Endothelial cell of umbilical vein (primary cell): ENCODE results near the gene RNU6-9. TPM values are rescaled to one million over a fixed set of nuclear protein-coding genes. Genes with fewer than 3 reads are reported as not detected.

Source experiments
- BruUV-seq: library from RNA; stranded (reverse); fragments of 400-500 nt; replicated peaks from 2 replicates; lab custom pipeline; 2021; lab: Mats Ljungman, UMichigan
- CTCF ChIA-PET: fragments of 300-600, 350-600 bp; sonication (Branson Sonifier 250); formaldehyde crosslinking; loops from one replicate; lab custom pipeline; 2021; ENCODE audit warnings: antibody characterized with exemption, inconsistent platforms; lab: Charles Lee
- POLR2A ChIA-PET: fragments of 300-600, 350-600 bp; sonication (Branson Sonifier 250); formaldehyde crosslinking; loops from one replicate; lab custom pipeline; 2021; ENCODE audit warnings: antibody characterized with exemption, inconsistent platforms; lab: Charles Lee
- DNase-seq: peaks from one replicate; pipeline ENCODE4 v3.0.0-alpha.2; 2011; ENCODE audit warnings: low read depth, low spot score
- FAIRE-seq: peaks from 2 replicates; lab custom pipeline; 2011; peaks lifted over from hg19 to GRCh38; lab: Jason Lieb, UNC
- H2AFZ ChIP-seq: 2 replicates; pipeline ENCODE4 v1.6.0; 2012; ENCODE audit warnings: low read depth, low read length, control low read depth, inconsistent platforms
- H3K27ac ChIP-seq: 2 replicates; pipeline ENCODE4 v1.5.1; 2011; ENCODE audit warnings: low read depth, mild to moderate bottlenecking, control low read depth, low read length, moderate library complexity; ENCODE audit not compliant: insufficient read depth
- H3K27me3 ChIP-seq, 2 experiments: 2 replicates each; pipeline versions ENCODE4 v1.6.0 to v1.6.1; 2011; ENCODE audit warnings: low read length in 2 of 2, mixed read lengths in 1 of 2; ENCODE audit not compliant: control insufficient read depth in 2 of 2, insufficient read depth in 2 of 2
- H3K36me3 ChIP-seq, 2 experiments: 2 replicates in 1 of 2; 3 replicates in 1 of 2; pipeline ENCODE4 v1.5.1; 2011; ENCODE audit warnings: low read length in 2 of 2, mild to moderate bottlenecking in 1 of 2, moderate library complexity in 1 of 2; ENCODE audit not compliant: control insufficient read depth in 2 of 2, insufficient read depth in 2 of 2; ENCODE audit errors: extremely low read depth in 1 of 2
- H3K4me1 ChIP-seq: 3 replicates; pipeline ENCODE4 v1.5.1; 2011; ENCODE audit warnings: mild to moderate bottlenecking, low read length; ENCODE audit not compliant: control insufficient read depth, insufficient read depth; ENCODE audit errors: extremely low read depth
- H3K4me2 ChIP-seq: 2 replicates; pipeline ENCODE4 v1.6.1; 2011; ENCODE audit warnings: low read length, control low read depth, mixed read lengths; ENCODE audit not compliant: insufficient read depth
- H3K4me3 ChIP-seq, 3 experiments: fragments of 200-600 bp in 1 of 3; sonication (generic), shearing (Covaris generic) in 1 of 3; replicated peaks in 1 of 3; 2 replicates each; pipeline ENCODE4 v1.5.1; 2011 to 2016; ENCODE audit warnings: control low read depth in 3 of 3, low read length in 3 of 3, mild to moderate bottlenecking in 2 of 3, inconsistent platforms in 1 of 3, low read depth in 1 of 3, moderate library complexity in 1 of 3; ENCODE audit not compliant: insufficient read depth in 1 of 3
- H3K79me2 ChIP-seq: 2 replicates; pipeline ENCODE4 v1.6.0; 2012; ENCODE audit warnings: low read length, inconsistent platforms; ENCODE audit not compliant: control insufficient read depth, insufficient read depth
- H3K9ac ChIP-seq: replicated peaks from 2 replicates; pipeline ENCODE3; 2011; ENCODE audit warnings: low read length, control low read depth; ENCODE audit not compliant: insufficient read depth; ENCODE audit errors: extremely low read depth
- H3K9me1 ChIP-seq: replicated peaks from 3 replicates; pipeline ENCODE4 v1.6.0; 2011; ENCODE audit warnings: mild to moderate bottlenecking, low read length; ENCODE audit not compliant: control insufficient read depth, insufficient read depth; ENCODE audit errors: extremely low read depth
- H3K9me3 ChIP-seq: replicated peaks from 2 replicates; pipeline ENCODE4 v1.5.1; 2012; ENCODE audit warnings: low read length, inconsistent platforms; ENCODE audit not compliant: control insufficient read depth, insufficient read depth
- H4K20me1 ChIP-seq: replicated peaks from 2 replicates; pipeline ENCODE3; 2011; ENCODE audit warnings: mild to moderate bottlenecking, low read length; ENCODE audit not compliant: control insufficient read depth, insufficient read depth; ENCODE audit errors: extremely low read depth
- CTCF ChIP-seq, 2 donors: IDR thresholded peaks; 1 replicate in 1 of 2; 2 replicates in 1 of 2; pipeline ENCODE4 v1.5.1; 2011; ENCODE audit warnings: low read length in 2 of 2, mild to moderate bottlenecking in 2 of 2, moderate library complexity in 2 of 2, control low read depth in 1 of 2, inconsistent platforms in 1 of 2, low read depth in 1 of 2; ENCODE audit not compliant: insufficient read depth in 1 of 2; ENCODE audit errors: extremely low read depth in 1 of 2
- EZH2 ChIP-seq: IDR thresholded peaks from 2 replicates; pipeline ENCODE4 v1.6.1; 2012; ENCODE audit warnings: borderline replicate concordance, low read depth, mild to moderate bottlenecking, moderate library complexity, low read length, inconsistent platforms; ENCODE audit not compliant: severe bottlenecking
- FOS ChIP-seq: IDR thresholded peaks from 2 replicates; pipeline ENCODE4 v1.6.1; 2011; ENCODE audit warnings: mild to moderate bottlenecking, low read length, moderate library complexity, borderline replicate concordance; ENCODE audit not compliant: insufficient read depth
- GATA2 ChIP-seq: IDR thresholded peaks from 2 replicates; pipeline ENCODE4 v1.7.0; 2011; ENCODE audit warnings: low read depth, mild to moderate bottlenecking, moderate library complexity, mixed read lengths, low read length; ENCODE audit not compliant: insufficient read length, insufficient read depth
- JUN ChIP-seq: IDR thresholded peaks from 2 replicates; pipeline ENCODE4 v1.6.1; 2011; ENCODE audit warnings: borderline replicate concordance, low read depth; ENCODE audit not compliant: insufficient read length, insufficient read depth
- MYC ChIP-seq: IDR thresholded peaks from one replicate; pipeline ENCODE4 v1.6.1; 2011; ENCODE audit warnings: mild to moderate bottlenecking, low read depth, low read length
- POLR2A ChIP-seq: IDR thresholded peaks from 2 replicates; pipeline ENCODE4 v1.6.1; 2012; ENCODE audit warnings: low read depth, mild to moderate bottlenecking, control low read depth, low read length
- POLR2AphosphoS5 ChIP-seq: IDR thresholded peaks from 2 replicates; pipeline ENCODE4 v1.6.1; 2012; ENCODE audit warnings: low read depth, mild to moderate bottlenecking, control low read depth, low read length, moderate library complexity; ENCODE audit not compliant: insufficient read depth
- dilution Hi-C: fragments of 300-500 bp; cut with MboI; formaldehyde crosslinking; loops from one replicate; pipeline ENCODE4 v1.15.0; 2019; ENCODE audit warnings: low sequenced_read_pairs; ENCODE audit not compliant: extremely low pct_ligation_motif_present
- intact Hi-C: fragments of 100-400 bp; cut with micrococcal nuclease; formaldehyde crosslinking; loops from one replicate; pipeline ENCODE4 v1.10.0; 2022
- polyA plus RNA-seq, 4 experiments: library from polyadenylated mRNA; depleted of rRNA in 3 of 4; stranded (reverse) in 3 of 4; unstranded in 1 of 4; fragments of >200 nt; gene quantifications; 2 replicates each; pipeline versions ENCODE4 v1.2.1 to v1.2.3, GENCODE V29; 2011 to 2012; ENCODE audit warnings: missing spikeins in 1 of 4
- total RNA-seq: library from RNA; stranded (reverse); gene quantifications from 2 replicates; pipeline ENCODE4 v1.2.3, GENCODE V29; 2021
- TF ChIP-seq, protein P1 (sequence below): IDR thresholded peaks from 2 replicates; pipeline ENCODE4 v1.6.1; 2011; ENCODE audit not compliant: insufficient read depth, insufficient read length

The RNU6-9 gene
- total and polyA plus RNA-seq, 2 donors (not counting 3 experiments of a cell fraction or from before 2014, with no cell fraction given): not detected

DNA sequence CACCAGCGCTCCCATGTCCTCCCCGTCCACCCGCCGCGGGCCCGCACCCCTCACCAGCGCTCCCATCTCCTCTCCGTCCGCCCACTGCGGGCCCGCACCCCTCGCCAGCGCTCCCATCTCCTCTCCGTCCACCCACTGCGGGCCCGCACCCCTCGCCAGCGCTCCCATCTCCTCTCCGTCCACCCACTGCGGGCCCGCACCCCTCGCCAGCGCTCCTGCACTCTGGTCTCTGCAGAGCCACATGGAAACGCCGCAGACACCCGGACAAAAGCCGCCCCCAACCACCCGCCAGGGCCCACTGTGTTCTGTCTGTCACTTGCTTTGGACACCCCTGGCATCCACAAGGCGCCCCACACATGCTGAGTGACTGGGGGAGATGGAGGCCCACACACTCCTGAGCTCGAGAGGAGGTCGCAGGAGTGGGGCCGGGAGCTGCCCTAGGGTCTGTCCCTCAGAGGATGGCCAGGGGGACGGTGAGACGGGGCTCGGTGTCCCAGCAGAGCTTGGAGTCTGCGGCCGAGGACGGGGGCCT is 26.4 kb upstream of the RNU6-9 start:
- DNase-seq: no peak
- Histone ChIP-seq H3K4me1 (peaks cover 9% of the 10 kb centered on the region), H3K36me3 (peaks cover 0 to 11% of the 10 kb centered on the region in 2 experiments), H4K20me1 (no peaks in the 10 kb centered on the region), H3K27ac (no peak overlapping the region), H3K4me2 (no peak overlapping the region), H2AFZ (no peak overlapping the region), H3K4me3 (no peak overlapping the region), H3K9me3 (no peaks in the 10 kb centered on the region), H3K9me1 (no peaks in the 10 kb centered on the region), H3K27me3 (no peaks in the 10 kb centered on the region), H3K79me2 (no peaks in the 10 kb centered on the region), H3K9ac (no peak overlapping the region)
- ChIA-PET POLR2A (no interaction called here), CTCF (no interaction called here)
- no peak for FAIRE-seq
- intact Hi-C loops: no loop called here
- BruUV-seq: no TSS peak
- TF ChIP-seq MYC (no peak), FOS (no peak), JUN (no peak), CTCF (IDR thresholded peaks at IDR 0.05; ENCODE audit: extremely low read depth in 1 of 2, insufficient read depth in 1 of 2, low read depth in 1 of 2, low read length in 2 of 2) (no peak), GATA2 (no peak), EZH2 (no peak), POLR2AphosphoS5 (no peak), POLR2A (no peak)
- TF ChIP-seq, protein P1, sequence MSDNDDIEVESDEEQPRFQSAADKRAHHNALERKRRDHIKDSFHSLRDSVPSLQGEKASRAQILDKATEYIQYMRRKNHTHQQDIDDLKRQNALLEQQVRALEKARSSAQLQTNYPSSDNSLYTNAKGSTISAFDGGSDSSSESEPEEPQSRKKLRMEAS: no peak
- dilution Hi-C loops: no loop called here
